GM23248 (cell line): ENCODE results near the gene FBXO11.

Experiments used
- EZH2 ChIP-seq: fragments of 200-600 bp; sonication (generic); IDR thresholded peaks from 2 replicates; pipeline ENCODE4 v1.6.1; 2018; ENCODE audit warnings: antibody characterized with exemption, mild to moderate bottlenecking; ENCODE audit not compliant: insufficient read depth, poor library complexity, severe bottlenecking
- EZH2phosphoT487 ChIP-seq: fragments of 200-600 bp; sonication (generic); IDR thresholded peaks from 2 replicates; pipeline ENCODE4 v1.6.1; 2018; ENCODE audit warnings: antibody characterized with exemption, moderate library complexity, mild to moderate bottlenecking, low read depth; ENCODE audit not compliant: insufficient read depth

GRCh38 chr2:47798631-47799030 lies 107.7 kb downstream of the FBXO11 start:
- TF ChIP-seq EZH2 (no peak), EZH2phosphoT487 (no peak)
